Peyer's patch (tissue), 4 donors: Measurements from ENCODE around the gene PARVA. TPM values are rescaled to one million over a fixed set of nuclear protein-coding genes. Genes with fewer than 3 reads are reported as not detected.

Experiments
- DNase-seq, 3 donors: peaks; one replicate each; pipeline ENCODE4 v3.0.0-alpha.2; 2017 to 2019
- H3K27ac ChIP-seq, 4 donors: fragments of 200-600 bp; sonication (generic); one replicate each; pipeline ENCODE4 v1.5.1; 2016 to 2019
- H3K27me3 ChIP-seq, 2 donors: fragments of 200-600 bp; sonication (generic); one replicate each; pipeline ENCODE4 v1.5.1; 2019
- H3K36me3 ChIP-seq, 3 donors: fragments of 200-600 bp; sonication (generic); one replicate each; pipeline ENCODE4 v1.5.1; 2016 to 2019
- H3K4me1 ChIP-seq, 4 donors: fragments of 200-600 bp; sonication (generic); one replicate each; pipeline ENCODE4 v1.5.1; 2016 to 2019
- H3K4me3 ChIP-seq, 4 donors: fragments of 200-600 bp; sonication (generic); 1 replicate in 3 of 4; 2 replicates in 1 of 4; pipeline ENCODE4 v1.5.1; 2016 to 2019; ENCODE audit warnings: mild to moderate bottlenecking in 1 of 4
- H3K9me3 ChIP-seq, 4 donors: fragments of 200-600 bp; sonication (generic); one replicate each; pipeline ENCODE4 v1.5.1; 2016 to 2019; ENCODE audit warnings: mild to moderate bottlenecking in 1 of 4
- CTCF ChIP-seq, 6 experiments: fragments of 450-650 bp in 4 of 6; fragments of 200-600 bp in 2 of 6; sonication (generic) in 1 of 6; IDR thresholded peaks; one replicate each; pipeline ENCODE4 v1.5.1; 2017 to 2019; ENCODE audit warnings: antibody characterized with exemption in 6 of 6, mild to moderate bottlenecking in 3 of 6, moderate library complexity in 1 of 6
- POLR2A ChIP-seq, 2 donors: fragments of 450-650 bp; IDR thresholded peaks; one replicate each; pipeline ENCODE4 v1.5.1; 2017; ENCODE audit warnings: antibody characterized with exemption in 2 of 2, mild to moderate bottlenecking in 2 of 2, moderate library complexity in 2 of 2
- total RNA-seq, 4 donors: library from RNA; depleted of rRNA; stranded (reverse); fragments of >200 nt; gene quantifications; one replicate each; pipeline ENCODE4 v1.1.0, GENCODE V29; 2016

PARVA gene
- total RNA-seq, 4 donors from 2014 or later: 13.7 to 35.5 (median 26.2) TPM

GRCh38 chr11:12560362-12560761, 183.0 kb downstream of the PARVA start:
- no peak overlapping the region for H3K27ac ChIP-seq
- no peak for DNase-seq
- TF ChIP-seq CTCF (IDR thresholded peaks at IDR 0.05): no peak
- TF ChIP-seq POLR2A (IDR thresholded peaks at IDR 0.05): no peak
- peaks cover 0 to 12% (median 0%) of the 10 kb centered on the region in 4 donors for H3K4me1 ChIP-seq
- H3K36me3 ChIP-seq: no peaks in the 10 kb centered on the region
- H3K4me3 ChIP-seq: no peak overlapping the region
- H3K27me3 ChIP-seq: no peaks in the 10 kb centered on the region
- H3K9me3 ChIP-seq: no peaks in the 10 kb centered on the region

DNA sequence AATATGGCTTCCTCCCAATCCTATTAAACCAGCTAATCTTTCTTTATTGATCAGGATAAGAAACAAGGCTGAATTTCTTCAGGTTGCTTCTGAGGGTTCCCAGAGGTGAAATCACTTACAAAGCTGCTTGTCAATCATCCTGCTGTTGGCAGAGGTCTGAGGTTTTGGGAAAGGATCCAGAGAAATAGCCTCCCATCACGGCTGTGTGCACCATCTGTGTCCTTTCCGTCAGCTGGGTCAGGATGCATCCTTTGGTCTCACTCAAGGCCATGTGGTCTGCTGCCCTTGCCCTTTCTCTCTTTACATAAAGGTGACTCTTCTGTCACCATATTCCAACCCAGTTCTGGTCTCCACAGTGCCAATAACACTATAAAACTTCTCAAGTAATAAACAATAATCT, 183.5 kb downstream of the PARVA start:
- TF ChIP-seq CTCF (IDR thresholded peaks at IDR 0.05) (no peak), POLR2A (IDR thresholded peaks at IDR 0.05) (no peak)
- peaks cover 0 to 12% (median 0%) of the 10 kb centered on the region in 4 donors for H3K4me1 ChIP-seq
- no peaks in the 10 kb centered on the region for H3K27me3 ChIP-seq
- H3K27ac ChIP-seq: no peak overlapping the region
- no peaks in the 10 kb centered on the region for H3K36me3 ChIP-seq
- H3K9me3 ChIP-seq: no peaks in the 10 kb centered on the region
- H3K4me3 ChIP-seq: no peak overlapping the region
- no peak for DNase-seq

- no peak for DNase-seq
- H3K4me1 ChIP-seq: no peaks in the 10 kb centered on the region
- no peak for TF ChIP-seq CTCF (IDR thresholded peaks at IDR 0.05)
- no peak for TF ChIP-seq POLR2A (IDR thresholded peaks at IDR 0.05)
- H3K27me3 ChIP-seq: no peaks in the 10 kb centered on the region
- H3K36me3 ChIP-seq: no peaks in the 10 kb centered on the region
- H3K4me3 ChIP-seq: no peak overlapping the region
- H3K27ac ChIP-seq: no peak overlapping the region
- no peaks in the 10 kb centered on the region for H3K9me3 ChIP-seq
These were observed 186.6 kb downstream of the PARVA start for GRCh38 chr11:12564012-12564411.

GRCh38 chr11:12565406-12565805, 188.0 kb downstream of the PARVA start:
- H3K27me3 ChIP-seq: no peaks in the 10 kb centered on the region
- no peak overlapping the region for H3K4me3 ChIP-seq
- H3K36me3 ChIP-seq: no peaks in the 10 kb centered on the region
- TF ChIP-seq CTCF (IDR thresholded peaks at IDR 0.05) (no peak), POLR2A (IDR thresholded peaks at IDR 0.05) (no peak)
- no peak overlapping the region for H3K27ac ChIP-seq
- H3K9me3 ChIP-seq: no peaks in the 10 kb centered on the region
- no peaks in the 10 kb centered on the region for H3K4me1 ChIP-seq
- DNase-seq: no peak

DNA sequence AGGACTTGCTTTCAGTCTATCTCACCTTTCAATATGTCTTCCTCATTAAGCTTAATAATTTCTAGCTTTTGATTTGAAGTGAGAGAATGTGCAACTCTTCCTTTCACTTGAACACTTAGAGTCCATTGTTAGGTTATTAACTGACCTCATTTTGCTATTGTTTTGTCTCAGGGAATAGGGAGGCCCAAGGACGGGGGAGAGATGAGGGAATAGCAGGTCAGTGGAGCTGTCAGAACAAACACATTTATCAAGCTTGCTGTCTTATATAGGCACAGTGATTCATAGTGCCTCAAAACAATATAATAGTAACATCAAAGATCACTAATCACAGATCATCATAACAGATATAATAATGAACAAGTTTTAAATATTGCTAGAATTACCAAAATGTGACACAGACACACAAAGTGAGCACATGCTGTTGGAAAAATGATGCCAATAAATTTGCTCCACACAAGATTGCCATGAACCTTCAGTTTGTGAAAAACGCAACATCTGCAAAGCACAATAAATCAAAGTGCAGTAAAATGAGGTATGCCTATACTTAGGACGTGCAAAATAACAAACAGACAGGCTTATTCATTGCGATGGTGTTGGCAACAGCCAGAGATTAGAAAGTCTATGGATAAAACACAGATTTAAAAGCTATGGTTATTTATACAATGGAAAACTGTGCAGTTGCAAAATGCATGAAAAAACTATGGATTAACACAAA, 190.5 kb downstream of the PARVA start:
- Histone ChIP-seq H3K4me1 (no peaks in the 10 kb centered on the region), H3K27me3 (no peaks in the 10 kb centered on the region), H3K36me3 (no peaks in the 10 kb centered on the region), H3K9me3 (no peaks in the 10 kb centered on the region), H3K27ac (no peak overlapping the region), H3K4me3 (no peak overlapping the region)
- TF ChIP-seq POLR2A (IDR thresholded peaks at IDR 0.05): no peak
- no peak for TF ChIP-seq CTCF (IDR thresholded peaks at IDR 0.05)
- DNase-seq: no peak
